WTC11 (cell line): ENCODE measurements around the gene PLXNB2.

Source experiments
- CREB1 ChIP-seq: sonication (generic); formaldehyde crosslinking; IDR thresholded peaks from 2 replicates; pipeline ENCODE4 v1.8.0; 2023; ENCODE audit warnings: mild to moderate bottlenecking, missing genetic modification reagents
- FOXJ3 ChIP-seq: sonication (generic); formaldehyde crosslinking; IDR thresholded peaks from 2 replicates; pipeline ENCODE4 v1.9.0; 2021; ENCODE audit warnings: missing genetic modification reagents, mild to moderate bottlenecking, borderline replicate concordance
- SP1 ChIP-seq: sonication (generic); formaldehyde crosslinking; conservative IDR thresholded peaks from 2 replicates; pipeline ENCODE4 v1.8.1; 2022; ENCODE audit warnings: missing genetic modification reagents
- ZNF423 ChIP-seq: fragments of 250-450 bp; sonication (Bioruptor Pico); IDR thresholded peaks from 2 replicates; pipeline ENCODE4 v2.1.2; 2022; ENCODE audit warnings: mild to moderate bottlenecking, moderate library complexity
- TF ChIP-seq, protein P1 (sequence below): fragments of 250-450 bp; sonication (Bioruptor Pico); conservative IDR thresholded peaks from 2 replicates; pipeline ENCODE4 v1.9.0; 2021; ENCODE audit warnings: mild to moderate bottlenecking
- TF ChIP-seq, protein P2 (sequence below): fragments of 200-600 bp; IDR thresholded peaks from 2 replicates; pipeline ENCODE4 v1.8.0; 2022; ENCODE audit warnings: antibody characterized with exemption
- TF ChIP-seq, protein P3 (sequence below): sonication (generic); formaldehyde crosslinking; IDR thresholded peaks from 2 replicates; pipeline ENCODE4 v1.8.1; 2022; ENCODE audit warnings: mild to moderate bottlenecking, missing genetic modification reagents, moderate library complexity, borderline replicate concordance
- TF ChIP-seq, protein P4 (sequence below): sonication (generic); formaldehyde crosslinking; conservative IDR thresholded peaks from 2 replicates; pipeline ENCODE4 v1.8.1; 2022; ENCODE audit warnings: mild to moderate bottlenecking, missing genetic modification reagents
- TF ChIP-seq, protein P5 (sequence below): sonication (generic); formaldehyde crosslinking; IDR thresholded peaks from 2 replicates; pipeline ENCODE4 v1.8.0; 2022; ENCODE audit warnings: mild to moderate bottlenecking, missing genetic modification reagents
- TF ChIP-seq, protein P6 (sequence below): sonication (generic); formaldehyde crosslinking; IDR thresholded peaks from 2 replicates; pipeline ENCODE4 v1.8.1; 2022; ENCODE audit warnings: low read depth, mild to moderate bottlenecking, moderate library complexity, missing genetic modification reagents, borderline replicate concordance
- TF ChIP-seq, protein P7 (sequence below): sonication (generic); formaldehyde crosslinking; IDR thresholded peaks from 2 replicates; pipeline ENCODE4 v1.8.0; 2022; ENCODE audit warnings: mild to moderate bottlenecking, missing genetic modification reagents

DNA sequence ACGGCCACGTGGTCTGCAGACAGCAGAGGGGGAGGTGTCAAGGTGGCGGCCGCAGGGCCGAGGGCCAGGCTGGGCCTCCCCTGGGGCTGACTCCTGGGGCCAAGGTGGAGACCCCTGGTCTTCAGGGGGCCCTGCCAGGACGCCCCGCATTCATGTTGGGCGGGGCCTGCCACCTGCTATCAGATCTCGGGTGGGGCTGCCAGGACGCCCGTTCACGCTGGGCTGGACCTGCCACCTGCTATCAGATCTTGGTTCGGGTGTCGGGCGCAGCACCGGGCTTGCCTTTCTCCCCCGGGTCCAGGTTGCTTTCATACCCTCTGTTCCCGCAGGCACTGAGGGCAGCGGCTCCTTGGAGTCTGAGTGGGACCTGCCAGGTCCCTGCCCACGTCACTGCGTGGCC is 21.2 kb downstream of the PLXNB2 start:
- TF ChIP-seq SP1: no peak
- TF ChIP-seq, protein P1, sequence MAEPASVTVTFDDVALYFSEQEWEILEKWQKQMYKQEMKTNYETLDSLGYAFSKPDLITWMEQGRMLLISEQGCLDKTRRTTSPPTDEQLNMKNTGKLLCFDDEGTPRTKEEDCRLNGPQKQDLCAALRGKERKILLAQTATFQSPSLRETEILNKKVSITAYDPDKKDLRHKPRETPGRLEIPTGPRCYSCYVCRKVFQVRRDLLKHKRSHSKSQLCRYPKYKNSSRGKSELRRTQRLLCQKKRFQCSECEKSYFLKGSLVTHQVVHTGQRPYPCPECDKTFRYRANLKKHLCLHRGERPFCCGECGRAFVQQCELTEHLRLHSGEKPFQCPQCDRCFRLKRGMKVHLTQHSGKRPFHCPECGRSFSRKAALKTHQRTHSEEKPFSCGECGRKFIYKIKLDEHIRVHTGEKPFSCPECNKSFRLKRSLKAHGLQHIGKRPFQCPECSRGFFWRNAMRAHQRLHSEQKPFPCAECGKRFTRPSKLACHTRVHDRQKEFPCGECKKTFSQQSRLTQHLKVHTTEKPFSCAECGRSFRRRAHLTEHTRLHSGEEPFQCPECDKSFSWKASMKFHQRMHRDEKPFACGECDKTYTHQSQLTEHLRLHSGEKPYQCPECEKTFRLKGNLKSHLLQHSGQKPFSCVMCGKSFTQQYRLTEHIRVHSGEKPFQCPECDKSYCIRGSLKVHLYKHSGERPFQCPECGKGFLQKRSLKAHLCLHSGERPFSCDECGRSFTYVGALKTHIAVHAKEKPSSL (CRISPR knock-in tag): no peak
- TF ChIP-seq, protein P2, sequence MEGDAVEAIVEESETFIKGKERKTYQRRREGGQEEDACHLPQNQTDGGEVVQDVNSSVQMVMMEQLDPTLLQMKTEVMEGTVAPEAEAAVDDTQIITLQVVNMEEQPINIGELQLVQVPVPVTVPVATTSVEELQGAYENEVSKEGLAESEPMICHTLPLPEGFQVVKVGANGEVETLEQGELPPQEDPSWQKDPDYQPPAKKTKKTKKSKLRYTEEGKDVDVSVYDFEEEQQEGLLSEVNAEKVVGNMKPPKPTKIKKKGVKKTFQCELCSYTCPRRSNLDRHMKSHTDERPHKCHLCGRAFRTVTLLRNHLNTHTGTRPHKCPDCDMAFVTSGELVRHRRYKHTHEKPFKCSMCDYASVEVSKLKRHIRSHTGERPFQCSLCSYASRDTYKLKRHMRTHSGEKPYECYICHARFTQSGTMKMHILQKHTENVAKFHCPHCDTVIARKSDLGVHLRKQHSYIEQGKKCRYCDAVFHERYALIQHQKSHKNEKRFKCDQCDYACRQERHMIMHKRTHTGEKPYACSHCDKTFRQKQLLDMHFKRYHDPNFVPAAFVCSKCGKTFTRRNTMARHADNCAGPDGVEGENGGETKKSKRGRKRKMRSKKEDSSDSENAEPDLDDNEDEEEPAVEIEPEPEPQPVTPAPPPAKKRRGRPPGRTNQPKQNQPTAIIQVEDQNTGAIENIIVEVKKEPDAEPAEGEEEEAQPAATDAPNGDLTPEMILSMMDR: no peak
- no peak for TF ChIP-seq CREB1 (CRISPR knock-in tag)
- TF ChIP-seq, protein P3, sequence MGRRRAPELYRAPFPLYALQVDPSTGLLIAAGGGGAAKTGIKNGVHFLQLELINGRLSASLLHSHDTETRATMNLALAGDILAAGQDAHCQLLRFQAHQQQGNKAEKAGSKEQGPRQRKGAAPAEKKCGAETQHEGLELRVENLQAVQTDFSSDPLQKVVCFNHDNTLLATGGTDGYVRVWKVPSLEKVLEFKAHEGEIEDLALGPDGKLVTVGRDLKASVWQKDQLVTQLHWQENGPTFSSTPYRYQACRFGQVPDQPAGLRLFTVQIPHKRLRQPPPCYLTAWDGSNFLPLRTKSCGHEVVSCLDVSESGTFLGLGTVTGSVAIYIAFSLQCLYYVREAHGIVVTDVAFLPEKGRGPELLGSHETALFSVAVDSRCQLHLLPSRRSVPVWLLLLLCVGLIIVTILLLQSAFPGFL: no peak
- TF ChIP-seq, protein P4, sequence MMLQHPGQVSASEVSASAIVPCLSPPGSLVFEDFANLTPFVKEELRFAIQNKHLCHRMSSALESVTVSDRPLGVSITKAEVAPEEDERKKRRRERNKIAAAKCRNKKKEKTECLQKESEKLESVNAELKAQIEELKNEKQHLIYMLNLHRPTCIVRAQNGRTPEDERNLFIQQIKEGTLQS (CRISPR knock-in tag): no peak
- TF ChIP-seq, protein P5, sequence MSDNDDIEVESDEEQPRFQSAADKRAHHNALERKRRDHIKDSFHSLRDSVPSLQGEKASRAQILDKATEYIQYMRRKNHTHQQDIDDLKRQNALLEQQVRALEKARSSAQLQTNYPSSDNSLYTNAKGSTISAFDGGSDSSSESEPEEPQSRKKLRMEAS (CRISPR knock-in tag): no peak
- TF ChIP-seq, protein P6, sequence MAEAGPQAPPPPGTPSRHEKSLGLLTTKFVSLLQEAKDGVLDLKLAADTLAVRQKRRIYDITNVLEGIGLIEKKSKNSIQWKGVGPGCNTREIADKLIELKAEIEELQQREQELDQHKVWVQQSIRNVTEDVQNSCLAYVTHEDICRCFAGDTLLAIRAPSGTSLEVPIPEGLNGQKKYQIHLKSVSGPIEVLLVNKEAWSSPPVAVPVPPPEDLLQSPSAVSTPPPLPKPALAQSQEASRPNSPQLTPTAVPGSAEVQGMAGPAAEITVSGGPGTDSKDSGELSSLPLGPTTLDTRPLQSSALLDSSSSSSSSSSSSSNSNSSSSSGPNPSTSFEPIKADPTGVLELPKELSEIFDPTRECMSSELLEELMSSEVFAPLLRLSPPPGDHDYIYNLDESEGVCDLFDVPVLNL (CRISPR knock-in tag): no peak
- TF ChIP-seq, protein P7, sequence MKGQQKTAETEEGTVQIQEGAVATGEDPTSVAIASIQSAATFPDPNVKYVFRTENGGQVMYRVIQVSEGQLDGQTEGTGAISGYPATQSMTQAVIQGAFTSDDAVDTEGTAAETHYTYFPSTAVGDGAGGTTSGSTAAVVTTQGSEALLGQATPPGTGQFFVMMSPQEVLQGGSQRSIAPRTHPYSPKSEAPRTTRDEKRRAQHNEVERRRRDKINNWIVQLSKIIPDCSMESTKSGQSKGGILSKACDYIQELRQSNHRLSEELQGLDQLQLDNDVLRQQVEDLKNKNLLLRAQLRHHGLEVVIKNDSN (CRISPR knock-in tag): no peak
- no peak for TF ChIP-seq ZNF423 (CRISPR knock-in tag)
- no peak for TF ChIP-seq FOXJ3 (CRISPR knock-in tag)
